ENCODE measurements around the gene SGK2.

SGK2 gene

DNA sequence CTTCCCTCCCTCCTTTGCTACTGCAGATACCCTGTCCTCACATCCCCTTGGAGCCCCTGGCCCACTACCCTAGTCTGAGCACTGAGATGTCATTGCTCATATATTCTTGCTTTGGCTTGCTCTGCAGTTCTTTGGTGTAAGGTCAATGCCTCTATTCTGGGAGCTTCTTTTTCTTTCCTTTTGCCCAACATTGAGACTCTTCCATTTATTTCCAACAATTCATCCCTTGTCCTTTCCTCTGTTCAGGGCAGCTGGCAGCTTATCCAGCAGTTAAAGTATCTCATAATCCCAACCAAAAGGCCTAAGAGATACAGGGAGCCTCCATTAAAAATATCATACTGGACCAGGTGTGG lies 27.8 kb upstream of the SGK2 start:
- H3K27ac Mint-ChIP-seq, result no peak overlapping the region
- H3K9me3 Mint-ChIP-seq, result no peaks in the 10 kb centered on the region
- no peaks in the 10 kb centered on the region for H3K27me3 Mint-ChIP-seq (ENCODE audit: low read depth)
- no peaks in the 10 kb centered on the region for H3K36me3 Mint-ChIP-seq (ENCODE audit: low read depth)
- no peak overlapping the region for H3K4me3 Mint-ChIP-seq
- H3K4me1 Mint-ChIP-seq (ENCODE audit: low read depth), result no peaks in the 10 kb centered on the region

GRCh38 chr20:43532416-43533055 lies 26.3 kb upstream of the SGK2 start:
- H3K27me3 Mint-ChIP-seq (ENCODE audit: low read depth), result no peaks in the 10 kb centered on the region
- H3K9me3 Mint-ChIP-seq, result no peaks in the 10 kb centered on the region
- no peak overlapping the region for H3K27ac Mint-ChIP-seq
- H3K4me3 Mint-ChIP-seq, result no peak overlapping the region
- H3K4me1 Mint-ChIP-seq (ENCODE audit: low read depth), result no peaks in the 10 kb centered on the region
- no peaks in the 10 kb centered on the region for H3K36me3 Mint-ChIP-seq (ENCODE audit: low read depth)

DNA sequence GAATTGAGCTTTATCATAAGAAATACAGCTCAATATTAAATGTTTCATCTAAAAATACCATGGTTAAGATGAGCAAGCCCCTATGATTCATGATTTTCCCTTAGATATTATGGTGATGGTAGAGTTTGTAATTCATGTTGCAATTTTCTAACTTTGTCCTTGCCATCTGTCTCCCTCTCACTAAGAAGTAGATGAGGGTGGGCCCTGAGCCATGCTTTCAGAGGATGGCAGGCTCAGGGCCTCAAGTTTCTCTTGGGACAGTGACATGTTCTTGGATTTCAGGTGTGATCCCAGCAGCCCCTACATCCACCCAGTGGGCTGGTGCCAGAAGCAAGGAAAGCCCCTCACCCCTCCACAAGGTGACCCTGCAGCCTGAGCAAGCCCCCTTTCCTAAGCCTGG lies 25.8 kb upstream of the SGK2 start:
- Mint-ChIP-seq H3K27me3 (ENCODE audit: low read depth) (no peaks in the 10 kb centered on the region), H3K27ac (no peak overlapping the region), H3K9me3 (no peaks in the 10 kb centered on the region), H3K4me1 (ENCODE audit: low read depth) (no peaks in the 10 kb centered on the region), H3K36me3 (ENCODE audit: low read depth) (no peaks in the 10 kb centered on the region), H3K4me3 (no peak overlapping the region)

DNA sequence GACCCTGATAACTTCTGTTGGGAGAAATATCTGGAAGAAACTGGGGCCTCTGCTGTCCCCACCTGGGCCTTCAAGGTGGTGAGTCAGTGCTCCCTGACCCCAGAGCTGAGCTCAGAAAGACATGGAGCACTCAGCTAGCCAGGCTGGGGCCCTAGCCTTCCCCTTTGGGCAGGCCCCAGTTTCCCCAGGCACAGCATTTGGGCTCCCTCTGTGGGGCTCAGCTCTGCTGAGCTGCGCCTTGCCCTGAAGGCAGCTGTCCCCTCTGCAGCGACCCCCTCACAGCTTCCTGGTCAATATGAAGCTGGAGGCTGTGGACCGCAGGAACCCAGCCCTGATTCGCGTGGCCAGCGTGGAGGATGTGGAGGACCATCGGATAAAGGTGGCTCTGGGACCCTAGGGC lies 24.8 kb upstream of the SGK2 start:
- Mint-ChIP-seq H3K36me3 (ENCODE audit: low read depth) (no peaks in the 10 kb centered on the region), H3K4me3 (no peak overlapping the region), H3K27me3 (ENCODE audit: low read depth) (no peaks in the 10 kb centered on the region), H3K27ac (no peak overlapping the region), H3K4me1 (ENCODE audit: low read depth) (no peaks in the 10 kb centered on the region), H3K9me3 (no peaks in the 10 kb centered on the region)

GRCh38 chr20:43534791-43535350 lies 24.0 kb upstream of the SGK2 start:
- no peaks in the 10 kb centered on the region for H3K36me3 Mint-ChIP-seq (ENCODE audit: low read depth)
- no peaks in the 10 kb centered on the region for H3K27me3 Mint-ChIP-seq (ENCODE audit: low read depth)
- H3K9me3 Mint-ChIP-seq, result no peaks in the 10 kb centered on the region

DNA sequence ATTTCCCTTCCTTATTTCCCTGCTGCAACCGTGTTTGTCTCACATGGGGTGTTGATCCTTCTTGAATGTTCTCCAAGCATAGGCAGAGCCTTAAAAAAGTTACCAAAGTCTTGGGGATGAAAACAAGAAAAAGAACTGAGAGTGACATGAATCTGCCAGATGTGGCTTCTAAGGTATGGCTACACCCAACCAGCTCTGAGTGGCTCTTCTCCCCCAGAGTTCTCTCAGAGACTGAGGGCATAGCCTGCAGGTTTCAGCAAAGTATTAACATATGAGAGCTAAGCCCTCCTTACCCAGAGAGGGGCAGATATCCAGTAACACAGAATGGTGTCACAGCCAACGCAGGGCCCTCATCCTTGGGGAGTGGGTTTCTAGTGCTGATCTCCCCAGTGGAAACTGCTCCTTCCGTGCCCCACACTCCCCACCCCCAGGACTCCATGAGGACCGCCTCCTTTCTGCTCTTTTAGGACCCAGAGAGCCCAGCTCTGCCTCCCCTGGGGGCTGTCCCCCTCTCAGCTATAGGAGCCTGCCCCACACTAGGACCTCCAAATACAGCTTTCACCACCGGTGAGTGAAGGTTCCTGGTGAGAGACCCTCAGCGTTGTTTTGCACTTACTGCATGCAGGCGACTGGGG lies 23.3 kb upstream of the SGK2 start:
- Mint-ChIP-seq H3K36me3 (ENCODE audit: low read depth) (no peaks in the 10 kb centered on the region), H3K4me3 (no peak overlapping the region), H3K4me1 (ENCODE audit: low read depth) (no peaks in the 10 kb centered on the region), H3K27me3 (ENCODE audit: low read depth) (no peaks in the 10 kb centered on the region), H3K27ac (no peak overlapping the region), H3K9me3 (no peaks in the 10 kb centered on the region)

More at GRCh38 chr20:43534791-43535350, 24.0 kb upstream of the SGK2 start:
- Mint-ChIP-seq H3K4me3 (no peak overlapping the region), H3K27ac (no peak overlapping the region), H3K4me1 (ENCODE audit: low read depth) (no peaks in the 10 kb centered on the region)

DNA sequence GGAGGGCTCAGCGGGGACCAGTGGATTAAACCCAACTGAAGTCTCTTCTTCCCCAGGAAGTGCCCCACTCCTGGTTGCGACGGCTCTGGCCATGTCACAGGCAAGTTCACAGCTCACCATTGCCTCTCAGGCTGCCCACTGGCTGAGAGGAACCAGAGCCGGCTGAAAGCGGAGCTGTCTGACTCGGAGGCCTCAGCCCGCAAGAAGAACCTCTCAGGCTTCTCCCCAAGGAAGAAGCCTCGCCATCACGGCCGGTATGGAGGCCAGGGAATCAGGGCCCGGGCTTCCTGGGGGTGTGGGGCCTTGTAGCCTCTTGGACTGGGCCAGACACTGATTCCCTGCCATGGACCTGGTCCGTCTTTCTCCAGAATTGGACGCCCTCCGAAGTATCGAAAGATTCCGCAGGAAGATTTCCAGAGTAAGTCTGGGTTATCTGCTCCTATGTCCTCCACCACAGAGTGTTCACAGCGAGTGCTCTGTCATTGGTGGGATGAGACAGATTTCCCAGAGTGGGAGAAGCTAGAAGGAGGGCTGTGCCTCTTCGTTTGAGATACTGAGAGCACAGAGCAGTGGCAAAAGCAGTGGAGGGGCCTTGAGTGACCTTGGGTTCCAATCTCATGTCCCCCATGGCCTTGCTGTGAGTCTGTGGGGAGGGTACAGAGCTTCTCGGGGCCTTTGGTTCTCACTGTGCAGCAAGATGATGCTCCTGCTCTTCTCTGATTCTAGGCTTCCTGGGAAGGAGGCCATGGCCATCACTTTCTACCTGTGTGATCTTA lies 22.6 kb upstream of the SGK2 start:
- Mint-ChIP-seq H3K4me3 (no peak overlapping the region), H3K27me3 (ENCODE audit: low read depth) (no peaks in the 10 kb centered on the region), H3K4me1 (ENCODE audit: low read depth) (no peaks in the 10 kb centered on the region), H3K9me3 (no peaks in the 10 kb centered on the region), H3K36me3 (ENCODE audit: low read depth) (no peaks in the 10 kb centered on the region), H3K27ac (no peak overlapping the region)

DNA sequence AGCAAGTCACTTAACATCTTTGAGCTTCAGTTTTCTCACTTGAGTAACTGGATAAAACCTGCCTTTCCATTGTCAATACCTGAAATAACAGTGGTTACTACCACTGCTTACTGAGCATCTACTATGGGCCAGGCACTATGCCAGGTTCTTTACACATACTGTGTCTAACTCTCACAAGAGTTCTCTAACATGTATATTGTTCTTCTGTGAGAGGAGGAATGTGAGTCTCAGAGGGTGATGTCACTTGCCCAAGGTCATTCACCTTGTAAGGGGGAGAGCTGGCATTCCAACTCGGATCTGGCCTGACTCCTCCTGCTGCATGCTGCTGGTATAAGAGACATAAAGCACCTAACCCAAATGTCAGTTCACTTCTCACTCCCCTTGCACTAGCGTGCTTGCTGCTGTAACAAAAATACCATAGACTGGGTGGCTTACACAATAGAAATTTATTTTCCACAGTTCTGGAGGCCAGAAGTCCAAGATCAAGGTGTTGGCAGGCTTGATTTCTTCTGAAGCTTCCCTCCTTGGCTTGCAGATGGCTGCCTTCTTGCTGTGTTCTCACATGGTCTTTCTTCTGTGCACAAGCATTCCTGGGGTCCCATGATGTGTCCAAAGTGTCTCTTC lies 21.9 kb upstream of the SGK2 start:
- Mint-ChIP-seq H3K4me3 (no peak overlapping the region), H3K27ac (no peak overlapping the region), H3K36me3 (ENCODE audit: low read depth) (no peaks in the 10 kb centered on the region), H3K27me3 (ENCODE audit: low read depth) (no peaks in the 10 kb centered on the region), H3K4me1 (ENCODE audit: low read depth) (no peaks in the 10 kb centered on the region), H3K9me3 (no peaks in the 10 kb centered on the region)

GRCh38 chr20:43537921-43538877 lies 20.6 kb upstream of the SGK2 start:
- H3K36me3 Mint-ChIP-seq (ENCODE audit: low read depth), result no peaks in the 10 kb centered on the region
- H3K27me3 Mint-ChIP-seq (ENCODE audit: low read depth), result no peaks in the 10 kb centered on the region
- H3K27ac Mint-ChIP-seq, result no peak overlapping the region
- H3K4me3 Mint-ChIP-seq, result no peak overlapping the region
- no peaks in the 10 kb centered on the region for H3K9me3 Mint-ChIP-seq
- no peaks in the 10 kb centered on the region for H3K4me1 Mint-ChIP-seq (ENCODE audit: low read depth)

DNA sequence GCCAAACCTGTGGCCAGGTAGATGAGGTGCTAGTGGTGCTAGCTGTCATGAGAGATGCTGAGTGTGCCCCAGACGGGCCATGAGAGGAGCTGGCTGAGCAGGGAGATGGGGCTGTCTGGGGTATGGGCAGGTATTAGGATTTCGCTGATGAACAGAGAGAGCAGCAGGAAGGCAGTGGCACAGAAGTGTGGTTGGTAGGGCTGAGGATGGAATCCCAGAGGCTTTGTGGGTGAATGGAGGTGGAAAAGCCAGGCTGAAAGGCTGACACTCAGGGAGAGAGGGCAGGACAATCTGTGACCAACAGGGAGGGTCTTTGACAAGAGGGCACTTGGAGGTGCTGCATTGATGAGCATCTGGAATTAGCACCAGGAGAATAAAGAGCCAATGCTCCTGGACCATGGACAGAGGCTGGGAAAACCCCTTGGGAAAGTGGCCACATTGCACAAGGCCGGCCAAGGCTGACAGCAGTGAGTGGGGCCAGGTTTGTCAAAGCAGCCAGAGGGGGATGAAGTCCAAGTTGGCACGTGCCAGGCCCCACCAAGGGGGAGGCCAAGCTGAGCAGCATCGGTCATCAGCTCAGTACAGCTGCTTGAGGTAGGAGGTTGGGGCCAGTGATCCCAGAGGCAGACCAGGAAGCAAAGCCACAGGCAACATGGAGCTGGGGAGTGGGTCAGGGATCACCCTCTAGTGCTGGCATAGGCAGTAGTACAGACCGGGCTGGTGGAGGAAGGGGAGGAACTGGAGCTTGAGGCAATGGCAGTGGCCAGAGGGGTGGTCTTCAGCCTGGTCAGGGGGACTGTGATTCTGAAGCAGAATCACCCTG lies 19.7 kb upstream of the SGK2 start:
- Mint-ChIP-seq H3K9me3 (no peaks in the 10 kb centered on the region), H3K4me3 (no peak overlapping the region), H3K36me3 (ENCODE audit: low read depth) (no peaks in the 10 kb centered on the region), H3K27me3 (ENCODE audit: low read depth) (no peaks in the 10 kb centered on the region), H3K27ac (no peak overlapping the region), H3K4me1 (ENCODE audit: low read depth) (no peaks in the 10 kb centered on the region)

DNA sequence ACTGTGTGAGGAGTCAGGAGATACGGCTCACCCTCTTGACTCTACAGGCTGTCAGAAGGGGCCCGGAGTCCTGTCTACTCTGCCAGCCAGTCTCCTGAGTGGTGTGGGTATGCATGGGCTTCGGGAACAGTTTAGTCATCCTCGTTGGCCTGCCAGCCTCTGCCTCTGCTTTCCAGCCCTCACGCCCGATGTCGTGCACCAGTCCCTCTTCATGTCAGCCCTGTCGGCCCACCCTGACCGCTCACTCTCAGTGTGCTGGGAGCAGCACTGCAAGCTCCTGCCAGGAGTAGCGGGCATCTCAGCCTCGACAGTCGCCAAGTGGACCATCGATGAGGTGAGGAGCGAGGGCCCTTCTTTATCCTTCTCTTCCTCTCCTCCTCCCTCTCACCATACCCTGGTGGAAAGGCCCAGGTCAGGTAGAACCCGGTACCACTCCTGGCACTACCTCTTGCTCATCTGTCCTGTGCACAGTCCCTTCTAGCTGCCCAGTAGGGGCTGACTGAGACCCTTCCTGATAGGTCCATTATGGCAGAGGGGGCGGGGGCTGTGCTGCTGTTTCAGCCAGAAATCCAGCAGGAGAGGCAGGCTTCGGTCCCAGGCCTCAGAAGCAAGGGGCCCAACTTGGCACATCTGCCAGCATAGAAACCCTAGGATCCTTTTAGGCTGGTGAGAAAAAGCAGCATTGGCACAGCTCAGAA lies 18.7 kb upstream of the SGK2 start:
- no peaks in the 10 kb centered on the region for H3K27me3 Mint-ChIP-seq (ENCODE audit: low read depth)
- H3K4me3 Mint-ChIP-seq, result no peak overlapping the region
- no peaks in the 10 kb centered on the region for H3K36me3 Mint-ChIP-seq (ENCODE audit: low read depth)
- H3K4me1 Mint-ChIP-seq (ENCODE audit: low read depth), result no peaks in the 10 kb centered on the region
- no peak overlapping the region for H3K27ac Mint-ChIP-seq
- H3K9me3 Mint-ChIP-seq, result no peaks in the 10 kb centered on the region

DNA sequence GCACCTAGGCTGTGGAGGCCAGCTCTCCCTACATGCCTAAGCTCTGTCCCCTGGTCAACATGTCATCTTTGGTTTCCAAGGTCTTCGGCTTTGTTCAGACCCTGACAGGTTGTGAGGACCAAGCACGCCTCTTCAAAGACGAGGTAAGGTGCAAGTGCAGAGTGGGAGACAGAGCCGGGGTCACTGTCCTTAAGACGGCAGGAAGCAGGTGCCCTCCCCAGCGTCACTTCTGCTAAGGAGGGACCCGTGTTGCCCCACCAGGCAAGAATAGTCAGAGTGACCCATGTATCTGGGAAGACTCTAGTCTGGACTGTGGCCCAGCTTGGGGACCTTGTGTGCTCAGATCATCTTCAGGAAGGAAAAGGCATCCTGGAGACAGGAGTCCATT lies 18.2 kb upstream of the SGK2 start:
- Mint-ChIP-seq H3K4me3 (no peak overlapping the region), H3K4me1 (ENCODE audit: low read depth) (no peaks in the 10 kb centered on the region), H3K9me3 (no peaks in the 10 kb centered on the region), H3K27ac (no peak overlapping the region), H3K27me3 (ENCODE audit: low read depth) (no peaks in the 10 kb centered on the region), H3K36me3 (ENCODE audit: low read depth) (no peaks in the 10 kb centered on the region)

DNA sequence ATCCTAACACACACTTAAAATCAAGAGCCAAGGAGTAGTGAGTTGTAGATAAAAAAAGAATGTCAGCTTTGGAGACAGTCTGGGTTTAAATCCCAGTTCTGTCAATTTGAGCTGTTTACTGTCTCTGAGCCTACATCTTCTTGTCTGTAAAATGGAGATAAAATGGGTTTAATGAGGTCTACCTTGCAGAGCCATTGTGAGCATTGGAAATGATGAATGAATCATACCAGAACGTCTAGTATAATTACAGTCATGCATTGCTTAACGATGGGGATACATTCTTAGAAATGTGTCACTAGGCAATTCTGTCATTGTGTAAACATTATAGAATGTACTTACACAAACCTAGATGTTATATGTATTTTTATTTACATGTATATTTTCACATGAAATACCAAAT lies 17.6 kb upstream of the SGK2 start:
- H3K27ac Mint-ChIP-seq, result no peak overlapping the region
- no peaks in the 10 kb centered on the region for H3K4me1 Mint-ChIP-seq (ENCODE audit: low read depth)
- H3K36me3 Mint-ChIP-seq (ENCODE audit: low read depth), result no peaks in the 10 kb centered on the region
- H3K27me3 Mint-ChIP-seq (ENCODE audit: low read depth), result no peaks in the 10 kb centered on the region
- H3K9me3 Mint-ChIP-seq, result no peaks in the 10 kb centered on the region
- no peak overlapping the region for H3K4me3 Mint-ChIP-seq

Measured in T-helper 1 cell treated with Interleukin-12 subunit alpha and Interleukin-12 subunit beta and Interleukin-4 antibody, amounts not matched to agents 30 μg/mL and 1 μg/mL, for 36 hours (primary cell).